GM18858 (cell line): ENCODE measurements around the gene UBAP1L.
"Not testable (repeated sequence)": the region's sequence is repeated elsewhere in the genome, so short reads cannot be mapped to it uniquely, and the experiment has no call there.

Source experiments
- ATAC-seq: cut with Tn5 transposase; IDR thresholded peaks from one replicate; pipeline ENCODE4 v1.9.1; 2021; ENCODE audit not compliant: unreplicated experiment

Gene UBAP1L

GRCh38 chr15:65115086-65115485 is at the start of gene UBAP1L:
TSS of gene UBAP1L (minus strand) at chr15:65115200. CDS start at chr15:65106215, 8,985 bp downstream.
- ATAC-seq: no peak

- ATAC-seq: no peak
Observed at GRCh38 chr15:65164139-65164538, 49.1 kb upstream of the UBAP1L start.

GRCh38 chr15:65163041-65163440 is 48.0 kb upstream of the UBAP1L start:
- ATAC-seq: no peak

- ATAC-seq: no peak
Observed at GRCh38 chr15:65156692-65157091, 41.7 kb upstream of the UBAP1L start.

GRCh38 chr15:65154720-65155119 is 39.7 kb upstream of the UBAP1L start:
- no peak for ATAC-seq

GRCh38 chr15:65147902-65148301 is 32.9 kb upstream of the UBAP1L start:
- no peak for ATAC-seq

- no peak for ATAC-seq
Observed at GRCh38 chr15:65146438-65146837, 31.4 kb upstream of the UBAP1L start.

GRCh38 chr15:65138631-65139030 is 23.6 kb upstream of the UBAP1L start:
- ATAC-seq: not testable (repeated sequence)

- ATAC-seq: not testable (repeated sequence)
Observed at GRCh38 chr15:65137893-65138292, 22.9 kb upstream of the UBAP1L start.

GRCh38 chr15:65137089-65137488 is 22.1 kb upstream of the UBAP1L start:
- ATAC-seq: not testable (repeated sequence)

- ATAC-seq: no peak
Observed at GRCh38 chr15:65134538-65134937, 19.5 kb upstream of the UBAP1L start.

GRCh38 chr15:65133548-65134200 is 18.7 kb upstream of the UBAP1L start, which contains the start of gene PDCD7:
TSS of gene PDCD7 (minus strand) at chr15:65133808. CDS start at chr15:65133781, 27 bp downstream.
- peak; percentile 75 for ATAC-seq

- peak; percentile 32 for ATAC-seq
Observed at GRCh38 chr15:65132878-65133547, 18.0 kb upstream of the UBAP1L start.

- ATAC-seq: no peak
Observed at GRCh38 chr15:65130941-65131340, 15.9 kb upstream of the UBAP1L start.

GRCh38 chr15:65115542-65115941 is 542 bp upstream of the UBAP1L start:
- ATAC-seq: no peak

- ATAC-seq: no peak
Observed at GRCh38 chr15:65110676-65111292, 4.2 kb downstream of the UBAP1L start.

- no peak for ATAC-seq
Observed at GRCh38 chr15:65106011-65106590, 8.9 kb downstream of the UBAP1L start.

GRCh38 chr15:65105038-65105437 is 10.0 kb downstream of the UBAP1L start:
- no peak for ATAC-seq

- ATAC-seq: no peak
Observed at GRCh38 chr15:65102912-65103311, 12.1 kb downstream of the UBAP1L start.

GRCh38 chr15:65101891-65102708 is 12.9 kb downstream of the UBAP1L start:
- no peak for ATAC-seq

GRCh38 chr15:65101411-65101890 is 13.5 kb downstream of the UBAP1L start:
- ATAC-seq: no peak
